Esophagus mucosa (tissue), 1 donor: ENCODE results near the gene PLEKHH1. TPM values are rescaled to one million over a fixed set of nuclear protein-coding genes. Genes with fewer than 3 reads are reported as not detected.

Experiments used
- ATAC-seq: fragments of 200-7000 bp; cut with Tn5 transposase; one replicate; pipeline ENCODE4 v1.9.1; 2020
- total RNA-seq: library from RNA; stranded (reverse); gene quantifications from one replicate; pipeline ENCODE4 v1.2.4, GENCODE V29; 2023
- donor health status: DM: yes; HTN: yes; CAD: no.

The PLEKHH1 gene
- total RNA-seq, 1 donor from 2014 or later, result 4.5 TPM

DNA sequence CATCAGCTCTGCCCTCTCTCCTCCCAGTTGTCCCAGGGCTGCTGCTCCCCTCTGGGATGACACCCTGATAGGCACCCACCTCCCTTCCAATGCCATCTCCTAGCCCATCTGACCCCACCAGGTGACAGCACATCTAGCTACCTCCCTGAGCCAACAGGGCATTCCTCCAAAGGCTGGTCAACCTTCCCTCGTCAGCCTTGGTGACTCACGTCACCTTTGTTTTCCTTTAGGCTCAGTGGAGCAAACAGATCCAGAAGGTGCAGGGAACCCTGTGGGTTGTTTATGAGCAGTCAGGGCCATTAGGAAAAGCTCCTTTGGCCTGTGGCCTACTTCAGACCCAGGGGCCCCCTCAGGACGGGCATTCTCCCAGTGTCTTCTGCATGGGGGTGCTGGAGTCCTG lies 34.6 kb downstream of the PLEKHH1 start:
- peak; percentile 71 for ATAC-seq

DNA sequence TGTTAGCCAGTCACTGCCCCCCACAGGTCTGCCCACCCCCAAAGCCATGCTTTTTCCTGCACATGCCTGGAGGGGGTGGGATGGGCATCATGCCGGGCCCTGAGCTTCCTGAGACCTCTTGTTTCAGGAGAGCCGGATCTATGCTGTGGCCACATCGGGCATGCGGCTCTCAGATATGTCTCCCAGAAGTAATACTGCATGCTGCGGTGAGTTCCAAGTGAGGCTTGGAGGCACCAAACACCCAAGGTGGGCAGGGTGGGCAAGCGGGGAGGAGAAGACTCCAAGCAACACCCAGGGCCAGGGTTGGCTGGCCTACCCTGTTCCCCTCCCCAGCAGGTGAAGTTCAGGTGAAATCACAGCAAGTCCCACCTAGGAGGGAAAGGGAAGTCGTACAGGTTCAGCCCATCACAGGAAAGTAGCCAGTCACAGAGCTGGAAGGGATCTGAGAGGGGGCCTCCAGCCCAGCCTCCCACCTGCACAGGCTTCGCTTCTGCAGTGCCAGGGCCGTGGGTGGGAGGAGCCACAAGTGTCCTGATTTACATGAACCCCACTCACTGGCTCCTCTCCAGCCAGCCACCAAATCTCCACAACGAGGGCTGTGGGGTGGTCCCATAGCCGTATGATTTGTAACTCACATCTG lies 36.0 kb downstream of the PLEKHH1 start:
- no peak for ATAC-seq

DNA sequence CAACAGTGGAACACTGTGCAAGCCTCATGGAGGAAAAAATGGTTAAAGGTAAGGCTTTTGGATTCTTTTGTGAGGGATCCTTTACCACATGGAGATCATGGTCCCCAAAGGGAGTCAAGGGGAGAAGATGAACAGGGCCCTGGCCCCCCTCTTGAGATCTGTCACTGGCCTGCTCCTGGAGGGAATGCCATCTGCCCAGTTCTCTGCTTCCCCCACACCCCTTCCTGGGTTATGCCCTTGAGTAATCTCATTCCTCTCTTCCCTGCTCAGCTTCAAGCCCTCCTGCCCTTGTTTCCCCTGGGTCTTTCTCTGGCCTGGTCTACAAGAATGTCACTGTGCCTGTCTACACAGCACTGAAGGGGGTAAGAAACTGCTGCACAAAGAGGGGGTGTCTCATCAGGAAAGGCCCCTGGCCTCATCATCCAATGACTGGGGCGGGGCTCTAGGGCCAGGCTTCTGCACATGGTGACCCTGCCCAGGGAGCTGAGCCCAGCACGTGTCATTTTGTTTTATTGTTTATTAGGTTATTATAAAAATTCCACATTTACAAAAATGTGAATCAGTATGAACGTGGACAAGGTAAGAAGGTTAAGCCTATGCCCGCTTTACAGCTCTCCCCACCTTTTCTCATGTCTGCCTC lies 36.7 kb downstream of the PLEKHH1 start:
- no peak for ATAC-seq

DNA sequence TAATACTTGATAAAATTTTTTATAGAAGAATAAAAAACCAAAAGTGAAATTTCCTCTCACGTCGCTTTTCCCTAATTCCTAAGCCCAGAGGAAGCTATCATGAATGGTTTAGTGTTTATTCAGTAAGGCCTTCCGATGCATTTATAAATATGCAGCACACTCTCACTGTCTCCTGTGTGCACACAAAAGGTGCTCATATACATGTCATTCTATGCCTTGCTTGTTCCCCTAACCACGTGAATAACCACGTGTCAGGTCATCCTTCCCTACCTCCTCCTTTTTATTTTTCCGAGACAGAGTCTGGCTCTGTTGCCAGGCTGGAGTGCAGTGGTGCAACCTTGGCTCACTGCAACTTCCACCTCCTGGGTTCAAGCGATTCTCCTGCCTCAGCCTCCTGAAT lies 37.4 kb downstream of the PLEKHH1 start:
- ATAC-seq, result no peak

DNA sequence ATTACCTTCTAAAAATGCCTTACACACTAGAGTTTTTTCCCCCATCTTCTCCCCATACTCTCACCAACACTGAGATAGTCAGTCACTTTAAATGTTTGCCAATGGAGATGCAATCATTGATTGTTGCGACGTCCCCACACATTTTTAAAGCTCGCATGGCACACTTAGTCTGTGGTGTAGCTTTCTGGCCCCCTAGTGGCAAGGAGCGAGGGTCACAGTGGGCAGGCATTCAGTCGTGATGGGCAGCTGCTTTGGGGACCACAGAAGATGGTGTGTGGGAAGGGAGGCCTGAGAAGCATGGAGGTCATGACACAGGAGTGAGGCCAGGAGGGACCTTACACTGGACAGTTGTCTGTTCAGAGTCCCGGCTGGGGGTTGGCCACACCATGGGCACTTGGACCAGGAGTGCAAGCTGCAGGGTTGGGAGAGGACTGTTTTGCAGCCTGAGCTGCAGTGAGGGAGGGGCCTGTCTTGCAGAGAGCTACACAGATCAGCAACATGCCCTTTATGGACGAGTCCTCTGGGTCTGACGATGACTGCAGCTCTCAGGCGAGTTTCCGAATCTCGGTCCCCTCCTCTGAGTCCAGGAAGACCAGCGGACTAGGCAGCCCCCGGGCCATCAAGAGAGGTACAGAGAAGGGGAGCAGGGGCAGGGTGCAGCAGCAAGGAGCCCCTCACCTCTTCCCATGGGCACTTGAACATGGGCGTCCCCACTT lies 38.3 kb downstream of the PLEKHH1 start:
- no peak for ATAC-seq

DNA sequence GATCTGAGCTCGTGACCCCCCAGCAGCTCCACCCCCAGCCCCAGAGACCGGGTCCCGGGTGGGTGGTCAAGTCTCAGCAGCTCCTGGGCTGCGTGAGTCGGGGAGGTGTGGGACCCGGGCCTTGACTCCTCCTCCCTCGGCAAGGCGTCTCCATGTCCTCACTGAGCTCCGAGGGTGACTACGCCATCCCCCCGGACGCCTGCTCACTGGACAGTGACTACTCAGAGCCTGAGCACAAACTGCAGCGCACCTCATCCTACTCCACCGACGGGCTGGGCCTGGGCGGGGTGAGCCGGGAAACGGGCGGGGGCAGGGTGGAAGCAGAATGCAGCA lies 38.9 kb downstream of the PLEKHH1 start:
- ATAC-seq, result peak; percentile 25

- no peak for ATAC-seq
These were observed 39.5 kb downstream of the PLEKHH1 start for GRCh38 chr14:67572608-67573007.

DNA sequence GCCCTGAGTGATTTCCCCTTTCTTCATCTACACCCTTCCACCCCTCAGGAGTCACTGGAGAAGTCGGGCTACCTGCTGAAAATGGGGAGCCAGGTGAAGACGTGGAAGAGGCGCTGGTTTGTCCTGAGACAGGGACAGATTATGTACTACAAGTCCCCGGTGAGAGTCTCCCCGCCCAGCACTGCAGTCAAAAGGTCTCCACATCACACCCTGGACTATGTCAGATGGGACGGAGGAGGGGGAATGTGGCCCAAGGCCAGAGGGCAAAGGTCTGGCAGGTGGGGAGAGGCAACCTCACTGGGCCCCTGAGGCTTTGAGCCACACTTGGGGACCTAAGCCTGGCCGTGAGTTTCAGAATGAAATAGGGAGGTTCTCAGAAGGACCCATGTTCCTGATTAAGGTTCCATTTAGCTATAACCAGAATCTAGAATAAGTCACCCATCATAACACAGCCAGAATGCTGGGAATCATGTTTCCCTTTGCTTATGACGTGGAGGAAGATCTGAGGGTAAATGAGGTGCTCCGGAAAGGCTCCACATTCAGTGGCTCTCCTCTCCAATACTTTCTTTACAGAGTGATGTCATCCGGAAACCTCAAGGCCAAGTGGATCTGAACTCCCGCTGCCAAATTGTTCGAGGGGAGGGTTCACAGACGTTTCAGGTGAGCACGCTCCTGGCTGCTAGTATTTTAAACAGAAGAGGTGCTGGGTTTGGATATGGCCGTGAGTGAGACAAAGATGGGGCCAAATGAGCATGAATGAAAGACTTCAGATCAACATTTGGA lies 40.3 kb downstream of the PLEKHH1 start:
- ATAC-seq, result no peak

DNA sequence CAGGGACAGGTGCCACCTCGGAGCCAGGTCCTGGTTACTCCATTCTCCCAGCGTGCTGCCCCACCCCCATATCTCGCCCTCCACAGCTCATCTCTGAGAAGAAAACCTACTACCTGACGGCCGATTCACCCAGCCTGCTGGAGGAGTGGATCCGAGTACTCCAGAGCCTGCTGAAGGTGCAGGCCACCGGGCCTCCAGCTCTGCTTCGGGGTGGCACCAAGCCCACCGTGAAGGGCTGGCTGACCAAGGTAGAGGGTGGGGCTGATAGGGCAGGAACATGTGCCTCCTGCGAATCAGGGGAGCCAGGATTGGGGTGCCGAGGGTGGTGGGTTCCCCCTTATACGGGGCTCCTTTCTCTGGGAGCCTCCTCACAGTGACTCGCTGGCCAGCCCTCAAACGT lies 41.1 kb downstream of the PLEKHH1 start:
- ATAC-seq, result no peak

DNA sequence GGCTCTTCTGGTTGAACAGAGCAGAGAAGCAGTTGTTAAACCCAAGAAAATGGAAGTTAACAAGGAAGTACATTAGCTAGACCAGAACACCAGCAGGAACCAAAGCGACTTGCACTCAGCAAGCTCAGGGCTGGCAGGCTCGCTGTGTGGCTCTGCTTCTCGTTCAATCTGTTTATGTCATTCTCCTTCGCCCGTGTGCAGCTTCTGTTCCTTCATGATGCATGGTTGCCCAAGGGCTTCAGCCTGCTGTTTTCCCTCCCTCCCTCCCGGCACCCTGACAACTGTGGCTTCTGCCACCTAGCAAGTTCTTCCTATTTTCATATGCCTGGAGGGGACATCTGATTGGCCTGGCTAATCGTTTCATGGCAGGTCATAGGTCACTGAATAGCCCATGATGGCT lies 41.7 kb downstream of the PLEKHH1 start:
- ATAC-seq, result no peak

- ATAC-seq, result peak; percentile 76
These were observed 42.6 kb downstream of the PLEKHH1 start for GRCh38 chr14:67575684-67576083.

DNA sequence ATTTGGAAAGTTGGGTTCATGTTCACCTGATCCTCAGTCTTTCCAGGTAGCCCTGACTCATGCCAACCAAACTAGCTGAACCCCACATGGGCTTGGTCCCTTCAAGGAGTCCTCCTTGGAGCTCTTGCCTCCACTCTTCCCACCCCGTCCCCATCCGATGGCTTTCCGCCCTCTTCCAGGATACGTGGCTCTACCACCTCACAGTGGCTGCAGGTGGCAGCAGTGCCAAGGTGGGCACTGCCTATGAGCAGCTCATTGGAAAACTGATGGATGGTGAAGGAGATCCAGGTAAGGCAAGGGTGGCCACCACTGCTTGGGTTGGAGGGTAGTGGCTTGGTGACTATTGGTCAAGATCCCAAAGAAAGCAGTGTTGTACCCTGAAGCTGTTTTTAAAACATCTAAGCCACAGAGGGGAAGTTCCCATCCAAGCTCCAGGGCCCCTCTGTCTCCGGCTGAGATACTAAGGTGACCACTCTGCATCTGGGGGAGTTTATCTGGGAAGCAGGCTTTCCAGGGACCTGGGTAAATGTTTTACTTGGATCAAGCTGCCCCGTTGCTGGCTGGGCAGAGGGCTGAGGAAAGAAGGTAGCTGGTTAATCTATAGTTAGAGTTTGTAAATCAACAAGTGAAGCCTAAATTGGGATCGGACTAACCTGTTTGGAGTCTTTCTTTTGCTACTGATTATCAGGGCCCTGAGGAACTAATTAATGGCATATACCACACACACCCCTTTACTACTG lies 43.3 kb downstream of the PLEKHH1 start:
- no peak for ATAC-seq

- ATAC-seq, result no peak
These were observed 44.2 kb downstream of the PLEKHH1 start for GRCh38 chr14:67577181-67577808.

DNA sequence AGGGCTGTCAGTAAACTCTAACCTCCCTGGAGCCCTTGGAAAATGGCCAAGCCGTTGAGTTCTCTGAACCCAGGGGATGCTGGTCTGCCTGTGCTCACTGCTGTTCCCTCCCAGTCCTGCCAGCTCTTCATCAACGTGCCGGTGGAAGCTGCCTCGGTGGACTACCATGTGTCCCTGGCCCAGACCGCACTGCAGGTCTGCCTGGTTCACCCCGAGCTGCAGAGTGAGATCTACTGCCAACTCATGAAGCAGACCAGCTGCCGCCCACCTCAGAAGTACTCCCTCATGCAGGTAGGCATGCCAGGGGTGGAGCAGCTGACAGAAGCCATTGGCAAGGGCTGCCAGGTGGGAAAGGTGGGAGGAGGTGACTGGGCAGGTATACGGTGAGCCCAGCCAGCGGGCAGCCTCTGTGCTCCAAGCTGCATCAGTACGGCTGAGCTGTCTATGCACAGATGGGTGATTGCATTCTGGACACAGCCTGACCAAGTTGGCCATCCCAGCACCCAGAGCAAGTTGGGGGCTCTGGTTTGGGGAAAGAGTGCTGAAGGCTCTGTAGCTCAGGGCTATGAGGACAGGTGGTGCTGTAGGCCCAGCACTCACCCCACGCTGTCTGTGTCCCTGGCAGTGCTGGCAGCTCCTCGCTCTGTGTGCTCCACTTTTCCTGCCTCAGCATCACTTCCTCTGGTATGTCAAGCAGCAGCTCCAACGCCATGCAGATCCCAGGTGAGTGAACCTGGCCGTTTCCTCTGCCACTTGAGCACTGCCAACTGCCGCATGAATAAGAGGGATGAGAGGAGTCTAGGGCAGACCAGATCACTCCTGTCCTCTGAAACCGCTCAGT lies 45.0 kb downstream of the PLEKHH1 start:
- ATAC-seq, result no peak

DNA sequence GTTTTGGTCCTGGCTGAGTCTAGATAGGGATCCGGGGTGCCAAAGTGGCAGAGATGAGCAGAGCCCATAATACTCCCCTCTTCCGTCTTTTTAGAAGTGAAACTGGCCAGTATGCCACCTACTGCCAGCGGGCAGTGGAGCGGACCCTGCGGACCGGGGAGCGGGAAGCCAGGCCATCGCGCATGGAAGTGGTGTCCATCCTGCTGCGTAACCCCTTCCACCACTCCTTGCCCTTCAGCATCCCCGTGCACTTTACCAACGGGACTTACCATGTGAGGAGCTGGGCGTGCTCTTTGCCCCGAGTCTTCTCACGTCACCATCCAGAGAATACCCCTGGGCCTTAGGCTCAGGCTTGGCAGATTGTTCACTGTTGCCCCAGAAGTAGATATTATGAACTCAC lies 46.0 kb downstream of the PLEKHH1 start:
- no peak for ATAC-seq

GRCh38 chr14:67579636-67580035 lies 46.5 kb downstream of the PLEKHH1 start:
- ATAC-seq, result no peak

- ATAC-seq, result no peak
These were observed 47.5 kb downstream of the PLEKHH1 start for GRCh38 chr14:67580336-67581171.

GRCh38 chr14:67581643-67582042 lies 48.6 kb downstream of the PLEKHH1 start:
- ATAC-seq, result no peak

DNA sequence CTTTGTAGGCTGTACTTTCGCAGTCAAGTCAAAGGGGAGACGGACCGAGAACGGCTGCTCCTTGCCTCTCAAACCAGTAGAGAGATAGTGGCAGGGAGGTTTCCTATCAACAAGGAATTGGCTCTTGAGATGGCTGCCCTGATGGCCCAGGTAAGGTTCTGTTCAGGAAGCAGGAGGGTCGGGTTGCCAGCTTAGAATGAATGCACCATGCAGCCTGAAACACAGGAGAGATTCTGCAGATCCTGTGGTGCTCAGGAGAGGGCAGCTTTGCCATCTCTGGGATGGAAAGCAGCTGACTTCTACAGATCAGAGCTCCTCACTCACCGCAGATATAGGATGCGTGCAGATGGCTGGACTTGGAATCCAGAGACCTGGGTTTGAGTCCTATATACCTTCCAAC lies 49.0 kb downstream of the PLEKHH1 start:
- ATAC-seq, result no peak
